Renal cortex interstitium (tissue), 15 donors: ENCODE measurements around the gene TYROBP. TPM values are rescaled to one million over a fixed set of nuclear protein-coding genes. Genes with fewer than 3 reads are reported as not detected.
"Not testable (repeated sequence)": the region's sequence is repeated elsewhere in the genome, so short reads cannot be mapped to it uniquely, and the experiment has no call there.

Experiments
- DNase-seq, 11 donors: peaks; one replicate each; pipeline ENCODE4 v3.0.0-alpha.2; 2013; ENCODE audit warnings: low read depth in 9 of 11, low spot score in 4 of 11; ENCODE audit errors: extremely low read depth in 1 of 11
- long read RNA-seq, 16 experiments: transcript quantifications; one replicate each; lab custom pipeline, GENCODE V29; 2026
- polyA plus RNA-seq, 3 donors: library from polyadenylated mRNA; unstranded; fragments of 120-200 nt; gene quantifications; one replicate each; pipeline ENCODE4 v1.2.1, GENCODE V29; 2013; ENCODE audit not compliant: insufficient read length in 3 of 3

The TYROBP gene
- polyA plus RNA-seq: 10 to 100 TPM in 2 of 3 donors, 1 to 10 TPM in 1; 9.0 to 14.3 (median 11.9) TPM
- long read RNA-seq, donor 1, partial matches to known transcripts: 0 of 6 reads
- long read RNA-seq, donor 1, other reads (novel, unspliced or antisense): 0 of 6 reads
- long read RNA-seq, donor 2, transcript TYROBP-201 (5 exons, 568 nt): major isoform, 11 of 15 reads
- long read RNA-seq, donor 2, partial matches to known transcripts: 0 of 15 reads
- long read RNA-seq, donor 2, other reads (novel, unspliced or antisense): 0 of 15 reads
- long read RNA-seq, donor 3, transcript TYROBP-201 (5 exons, 568 nt): major isoform, 9 of 13 reads
- long read RNA-seq, donor 3, partial matches to known transcripts: 0 of 13 reads
- long read RNA-seq, donor 3, other reads (novel, unspliced or antisense): 0 of 13 reads
- long read RNA-seq, donor 4, transcript TYROBP-201 (5 exons, 568 nt): major isoform, 6 of 9 reads
- long read RNA-seq, donor 4, partial matches to known transcripts: 0 of 9 reads
- long read RNA-seq, donor 4, other reads (novel, unspliced or antisense): 0 of 9 reads
- long read RNA-seq, donor 5, transcript TYROBP-201 (5 exons, 568 nt): major isoform, 8 of 14 reads
- long read RNA-seq, donor 5, partial matches to known transcripts: 0 of 14 reads
- long read RNA-seq, donor 5, other reads (novel, unspliced or antisense): 0 of 14 reads
- long read RNA-seq, donor 6, partial matches to known transcripts: 0 of 5 reads
- long read RNA-seq, donor 6, other reads (novel, unspliced or antisense): 0 of 5 reads
- long read RNA-seq, donor 7, transcript TYROBP-201 (5 exons, 568 nt): major isoform, 10 of 14 reads
- long read RNA-seq, donor 7, partial matches to known transcripts: 0 of 14 reads
- long read RNA-seq, donor 7, other reads (novel, unspliced or antisense): 0 of 14 reads
- long read RNA-seq, donor 8, transcript TYROBP-201 (5 exons, 568 nt): major isoform, 5 of 6 reads
- long read RNA-seq, donor 8, partial matches to known transcripts: 0 of 6 reads
- long read RNA-seq, donor 8, other reads (novel, unspliced or antisense): 0 of 6 reads
- long read RNA-seq, donor 9, partial matches to known transcripts: 0 of 4 reads
- long read RNA-seq, donor 9, other reads (novel, unspliced or antisense): 0 of 4 reads
- long read RNA-seq, donor 10, transcript TYROBP-201 (5 exons, 568 nt): major isoform, 7 of 10 reads
- long read RNA-seq, donor 10, partial matches to known transcripts: 0 of 10 reads
- long read RNA-seq, donor 10, other reads (novel, unspliced or antisense): 0 of 10 reads
- long read RNA-seq, donor 11, partial matches to known transcripts: 0 of 6 reads
- long read RNA-seq, donor 11, other reads (novel, unspliced or antisense): 0 of 6 reads
- long read RNA-seq, donor 12, transcript TYROBP-201 (5 exons, 568 nt): major isoform, 5 of 6 reads
- long read RNA-seq, donor 12, partial matches to known transcripts: 0 of 6 reads
- long read RNA-seq, donor 12, other reads (novel, unspliced or antisense): 0 of 6 reads
- long read RNA-seq, donor 13, transcript TYROBP-201 (5 exons, 568 nt): major isoform, 9 of 12 reads
- long read RNA-seq, donor 13, partial matches to known transcripts: 0 of 12 reads
- long read RNA-seq, donor 13, other reads (novel, unspliced or antisense): 0 of 12 reads
- long read RNA-seq, donor 14, partial matches to known transcripts: 0 of 6 reads
- long read RNA-seq, donor 14, other reads (novel, unspliced or antisense): 0 of 6 reads
- long read RNA-seq, donor 15, partial matches to known transcripts: 0 of 3 reads
- long read RNA-seq, donor 15, other reads (novel, unspliced or antisense): 0 of 3 reads
- long read RNA-seq, donor 16, transcript TYROBP-201 (5 exons, 568 nt): major isoform, 17 of 21 reads
- long read RNA-seq, donor 16, partial matches to known transcripts: 0 of 21 reads
- long read RNA-seq, donor 16, other reads (novel, unspliced or antisense): 0 of 21 reads

DNA sequence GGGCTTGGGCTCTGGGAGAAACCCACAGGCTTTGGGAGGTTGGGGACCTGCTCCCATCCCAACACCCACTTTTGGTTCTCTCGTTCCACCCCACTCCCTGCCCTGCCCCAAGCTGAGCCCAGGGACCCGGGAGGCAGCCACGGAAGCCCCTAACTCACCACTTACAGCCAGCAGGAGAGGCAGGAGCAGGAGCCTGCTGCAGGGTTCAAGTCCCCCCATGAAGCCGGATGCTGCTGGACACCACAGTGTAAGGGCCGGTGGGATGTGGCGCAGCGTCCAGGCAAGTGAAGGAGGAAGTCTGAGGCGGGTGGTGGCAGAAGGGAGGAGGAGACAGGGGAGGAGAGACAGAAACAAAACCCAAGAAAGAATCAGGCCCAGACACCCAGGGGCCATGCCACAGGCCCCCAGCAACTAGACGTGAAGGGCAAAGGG is at the start of gene TYROBP:
Gene TYROBP, minus strand, starts transcription at position 286 of the 432 bp plus-strand sequence. Its CDS starts 67 bp downstream, at position 219.
- no peak for DNase-seq

DNA sequence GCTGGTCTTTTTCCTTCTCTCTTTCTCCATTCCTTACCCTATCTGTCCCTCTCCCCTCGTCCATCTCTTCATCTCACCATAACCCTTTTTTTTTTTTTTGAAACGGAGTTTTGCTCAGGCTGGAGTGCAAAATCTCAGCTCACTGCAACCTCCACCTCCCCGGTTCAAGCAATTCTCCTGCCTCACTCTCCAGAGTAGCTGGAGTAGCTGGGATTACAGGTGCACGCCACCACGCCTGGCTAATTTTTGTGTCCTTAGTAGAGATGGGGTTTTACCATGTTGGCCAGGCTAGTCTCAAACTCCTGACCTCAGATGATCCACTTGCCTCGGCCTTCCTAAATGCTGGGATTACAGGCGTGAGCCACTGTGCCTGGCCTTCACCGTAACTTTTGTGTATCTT is 49.3 kb upstream of the TYROBP start:
- DNase-seq: not testable (repeated sequence)

DNA sequence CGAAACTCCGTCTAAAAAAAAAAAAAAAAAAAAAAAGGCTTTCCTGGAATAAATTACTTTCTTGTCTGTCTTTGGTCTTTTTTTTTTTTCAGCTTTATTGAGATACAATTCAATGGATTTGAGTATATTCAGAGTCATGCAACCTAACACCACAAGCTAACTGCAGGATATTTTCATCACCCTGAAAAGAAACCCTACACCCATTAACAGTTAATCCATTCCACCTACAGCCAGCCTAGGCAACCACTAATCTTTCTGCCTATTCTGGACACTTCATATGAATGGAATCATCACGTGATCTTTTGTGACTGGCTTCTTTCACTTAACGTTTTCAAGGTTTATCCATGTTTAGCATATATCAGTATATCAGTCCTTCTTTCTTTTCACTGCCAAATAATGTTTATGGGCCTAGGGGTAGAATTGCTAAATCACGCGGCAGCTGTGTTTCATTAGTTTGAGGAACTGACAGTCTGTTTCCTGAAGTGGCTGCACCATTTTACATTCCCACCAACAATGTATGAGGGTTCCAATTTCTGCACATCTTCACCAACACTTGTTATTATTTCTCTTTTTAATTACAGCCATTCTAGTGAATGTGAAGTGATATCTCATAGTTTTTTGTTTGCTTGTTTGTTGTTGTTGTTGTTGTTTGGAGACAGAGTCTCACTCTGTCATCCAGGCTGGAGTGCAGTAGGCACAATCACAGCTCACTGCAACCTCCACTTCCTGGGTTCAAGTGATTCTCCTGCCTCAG is 48.0 kb upstream of the TYROBP start:
- DNase-seq: no peak

DNA sequence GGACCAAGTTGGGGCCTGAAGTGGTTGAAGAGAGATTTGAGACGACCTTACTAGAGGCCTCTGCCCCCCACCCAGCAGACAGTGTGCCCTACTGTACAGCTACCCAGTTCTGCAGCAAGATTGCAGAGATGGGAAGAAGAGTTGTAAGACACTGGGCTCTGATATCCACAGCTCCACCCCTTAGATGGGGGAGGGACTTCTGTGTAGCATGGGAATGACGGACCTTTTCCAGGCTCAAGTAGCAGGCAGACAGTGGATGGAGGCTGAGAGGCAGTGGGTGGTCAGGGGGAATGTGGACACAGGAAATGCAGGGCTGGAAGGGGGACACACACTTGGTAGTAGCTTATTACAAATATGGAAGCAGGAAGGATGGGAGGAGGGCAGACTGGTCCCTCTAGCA is 41.0 kb upstream of the TYROBP start:
- DNase-seq: no peak

DNA sequence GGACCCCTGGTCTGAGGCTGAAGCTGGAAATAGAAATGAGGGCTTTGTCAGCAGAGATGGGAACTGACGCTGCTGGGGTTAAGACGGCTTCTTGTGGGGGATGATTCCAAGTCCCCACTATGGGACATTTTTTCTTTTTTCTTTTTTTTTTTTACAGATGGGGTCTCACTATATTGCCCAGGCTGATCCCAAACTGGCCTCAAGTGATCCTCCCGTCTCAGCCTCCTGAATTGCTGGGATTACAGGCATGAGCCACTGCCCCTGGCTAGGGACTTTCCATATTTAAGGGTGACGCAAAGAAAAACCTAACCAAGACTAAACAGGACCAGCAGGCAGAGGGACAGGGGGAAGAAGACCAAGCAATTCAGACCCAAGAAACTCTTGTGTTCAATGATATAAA is 38.1 kb upstream of the TYROBP start:
- DNase-seq: no peak

DNA sequence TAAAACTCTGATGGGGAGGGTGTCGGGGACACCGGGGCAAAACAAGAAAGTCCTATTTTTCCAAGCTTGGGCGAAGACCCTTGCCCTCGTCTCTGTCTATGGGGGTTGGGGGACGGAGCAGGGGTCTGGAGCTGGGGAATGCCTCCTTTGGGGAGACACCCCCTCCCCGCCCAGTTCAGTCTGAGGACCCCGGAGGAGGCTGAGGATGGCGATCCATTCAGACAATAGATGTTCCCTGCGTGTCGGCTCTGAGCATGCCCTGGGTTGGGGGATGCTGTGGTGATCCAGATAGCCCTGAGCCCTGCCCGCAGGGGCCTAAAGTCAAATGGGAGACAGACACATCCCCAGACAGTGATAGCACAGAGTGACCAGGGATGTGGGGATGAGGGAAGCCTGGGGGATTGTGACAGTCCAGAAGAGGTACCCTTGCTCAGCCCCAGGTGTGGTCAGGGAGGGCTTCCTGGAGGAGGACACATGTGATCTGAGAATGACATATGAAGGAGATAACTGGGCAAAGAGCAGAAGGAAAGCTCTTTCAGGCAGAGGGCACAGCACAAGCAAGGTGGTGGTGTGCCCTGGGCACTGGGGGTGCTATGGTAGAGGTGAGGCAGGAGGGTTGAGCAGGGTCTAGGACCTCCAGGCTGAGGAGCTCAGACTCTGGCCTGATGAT is 37.2 kb upstream of the TYROBP start:
- DNase-seq: no peak

DNA sequence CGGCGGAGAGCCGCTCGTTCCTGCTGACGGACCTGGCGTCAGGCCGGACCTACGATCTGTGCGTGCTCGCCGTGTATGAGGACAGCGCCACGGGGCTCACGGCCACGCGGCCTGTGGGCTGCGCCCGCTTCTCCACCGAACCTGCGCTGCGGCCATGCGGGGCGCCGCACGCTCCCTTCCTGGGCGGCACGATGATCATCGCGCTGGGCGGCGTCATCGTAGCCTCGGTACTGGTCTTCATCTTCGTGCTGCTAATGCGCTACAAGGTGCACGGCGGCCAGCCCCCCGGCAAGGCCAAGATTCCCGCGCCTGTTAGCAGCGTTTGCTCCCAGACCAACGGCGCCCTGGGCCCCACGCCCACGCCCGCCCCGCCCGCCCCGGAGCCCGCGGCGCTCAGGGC is 36.5 kb upstream of the TYROBP start:
- DNase-seq: no peak

DNA sequence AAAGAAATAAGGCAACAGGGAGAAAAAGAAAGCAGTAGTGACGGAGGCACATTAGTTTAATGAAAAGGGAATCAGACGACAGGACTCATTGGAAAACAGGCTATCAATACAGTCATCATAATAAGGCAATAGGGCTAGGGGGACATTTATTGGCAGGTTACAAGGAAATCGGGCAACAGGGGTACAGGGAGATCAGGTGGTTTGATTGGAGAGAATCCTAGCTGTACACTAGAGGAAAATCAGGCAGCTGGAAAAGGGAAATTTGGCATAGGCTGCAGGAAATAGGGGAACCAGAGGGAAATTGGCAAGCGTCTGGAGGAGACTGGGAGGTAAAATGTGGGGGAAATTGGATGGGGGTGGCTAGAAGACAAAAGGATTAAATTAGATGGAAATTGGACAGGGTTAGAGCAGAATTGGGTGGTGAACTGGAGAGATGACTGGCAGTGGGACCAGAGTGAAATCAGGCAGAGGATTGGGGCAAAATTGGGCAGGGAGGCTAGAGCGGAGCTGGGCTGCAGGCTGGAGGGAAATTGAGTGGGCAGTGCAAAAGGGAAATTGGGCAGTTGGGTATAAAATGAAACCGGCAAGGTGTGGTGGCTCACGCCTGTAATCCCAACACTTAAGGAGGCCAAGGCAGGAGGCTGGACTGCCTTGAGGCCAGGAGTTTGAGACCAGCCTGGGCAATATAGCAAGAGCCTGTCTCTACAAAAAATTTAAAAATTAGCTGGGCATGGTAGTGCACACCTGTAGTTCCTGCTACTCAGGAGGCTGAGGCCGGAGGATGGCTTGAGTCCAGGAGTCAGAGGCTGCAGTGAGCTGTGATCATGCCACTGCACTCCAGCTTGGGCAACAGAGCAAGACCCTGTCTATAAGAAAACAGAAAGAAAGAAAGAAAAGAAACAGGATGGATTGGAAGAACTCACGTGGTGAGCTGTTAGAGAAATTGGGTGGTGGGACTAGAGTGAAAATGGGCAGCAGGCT is 35.5 kb upstream of the TYROBP start:
- DNase-seq: no peak

DNA sequence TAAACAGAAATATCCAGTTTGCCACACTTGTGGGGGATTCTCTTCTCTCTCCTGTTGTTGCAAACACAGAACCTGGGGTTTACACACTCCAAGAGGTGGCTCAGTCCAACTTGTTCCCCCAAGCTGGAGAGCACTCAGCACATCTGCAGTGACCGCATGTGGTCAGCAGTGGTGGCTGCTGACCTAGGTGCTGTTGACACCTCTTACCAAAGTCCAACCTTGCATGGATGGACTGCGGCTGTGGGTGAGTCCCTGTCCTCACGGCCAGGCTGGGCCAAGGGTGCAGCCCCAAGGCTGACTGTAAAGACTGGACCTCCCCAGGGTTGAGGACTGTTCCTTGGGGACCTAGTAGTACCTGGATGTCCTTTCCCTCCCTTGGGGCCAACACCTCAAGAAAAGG is 34.1 kb upstream of the TYROBP start:
- no peak for DNase-seq

DNA sequence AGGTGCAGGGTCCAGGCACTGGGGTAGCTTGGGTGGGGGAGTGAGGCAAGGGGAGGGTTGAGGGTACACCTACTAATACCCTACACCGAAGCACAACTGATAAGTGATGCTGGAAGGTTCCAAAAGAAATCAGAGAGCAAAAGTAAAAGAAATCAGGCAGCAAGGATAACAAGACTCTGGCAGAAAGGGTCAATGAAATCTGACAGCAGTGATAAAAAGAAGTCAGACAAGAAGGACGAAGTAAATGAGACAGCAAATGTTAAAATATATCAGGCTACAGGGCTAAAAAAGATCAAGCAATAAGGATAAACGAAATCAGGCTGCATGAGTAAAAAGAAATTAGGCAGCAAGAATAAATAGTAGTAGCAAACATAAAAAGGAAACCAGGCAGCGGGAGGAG is 32.7 kb upstream of the TYROBP start:
- DNase-seq: no peak

DNA sequence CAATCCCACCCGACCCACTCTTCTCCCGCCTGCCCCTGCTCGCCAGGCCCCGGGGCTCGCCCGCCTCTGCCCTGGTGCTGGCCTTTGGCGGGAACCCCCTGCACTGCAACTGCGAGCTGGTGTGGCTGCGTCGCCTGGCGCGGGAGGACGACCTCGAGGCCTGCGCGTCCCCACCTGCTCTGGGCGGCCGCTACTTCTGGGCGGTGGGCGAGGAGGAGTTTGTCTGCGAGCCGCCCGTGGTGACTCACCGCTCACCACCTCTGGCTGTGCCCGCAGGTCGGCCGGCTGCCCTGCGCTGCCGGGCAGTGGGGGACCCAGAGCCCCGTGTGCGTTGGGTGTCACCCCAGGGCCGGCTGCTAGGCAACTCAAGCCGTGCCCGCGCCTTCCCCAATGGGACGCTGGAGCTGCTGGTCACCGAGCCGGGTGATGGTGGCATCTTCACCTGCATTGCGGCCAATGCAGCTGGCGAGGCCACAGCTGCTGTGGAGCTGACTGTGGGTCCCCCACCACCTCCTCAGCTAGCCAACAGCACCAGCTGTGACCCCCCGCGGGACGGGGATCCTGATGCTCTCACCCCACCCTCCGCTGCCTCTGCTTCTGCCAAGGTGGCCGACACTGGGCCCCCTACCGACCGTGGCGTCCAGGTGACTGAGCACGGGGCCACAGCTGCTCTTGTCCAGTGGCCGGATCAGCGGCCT is 32.1 kb upstream of the TYROBP start:
- no peak for DNase-seq

DNA sequence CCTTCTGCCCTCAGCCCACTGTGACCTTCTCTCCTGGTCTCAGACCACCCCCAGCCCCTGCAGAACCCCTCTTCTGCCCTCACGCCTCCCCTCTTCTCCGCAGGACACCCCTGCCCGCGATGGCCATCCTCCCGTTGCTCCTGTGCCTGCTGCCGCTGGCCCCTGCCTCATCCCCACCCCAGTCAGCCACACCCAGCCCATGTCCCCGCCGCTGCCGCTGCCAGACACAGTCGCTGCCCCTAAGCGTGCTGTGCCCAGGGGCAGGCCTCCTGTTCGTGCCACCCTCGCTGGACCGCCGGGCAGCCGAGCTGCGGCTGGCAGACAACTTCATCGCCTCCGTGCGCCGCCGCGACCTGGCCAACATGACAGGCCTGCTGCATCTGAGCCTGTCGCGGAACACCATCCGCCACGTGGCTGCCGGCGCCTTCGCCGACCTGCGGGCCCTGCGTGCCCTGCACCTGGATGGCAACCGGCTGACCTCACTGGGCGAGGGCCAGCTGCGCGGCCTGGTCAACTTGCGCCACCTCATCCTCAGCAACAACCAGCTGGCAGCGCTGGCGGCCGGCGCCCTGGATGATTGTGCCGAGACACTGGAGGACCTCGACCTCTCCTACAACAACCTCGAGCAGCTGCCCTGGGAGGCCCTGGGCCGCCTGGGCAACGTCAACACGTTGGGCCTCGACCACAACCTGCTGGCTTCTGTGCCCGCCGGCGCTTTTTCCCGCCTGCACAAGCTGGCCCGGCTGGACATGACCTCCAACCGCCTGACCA is 31.4 kb upstream of the TYROBP start:
- DNase-seq: no peak

DNA sequence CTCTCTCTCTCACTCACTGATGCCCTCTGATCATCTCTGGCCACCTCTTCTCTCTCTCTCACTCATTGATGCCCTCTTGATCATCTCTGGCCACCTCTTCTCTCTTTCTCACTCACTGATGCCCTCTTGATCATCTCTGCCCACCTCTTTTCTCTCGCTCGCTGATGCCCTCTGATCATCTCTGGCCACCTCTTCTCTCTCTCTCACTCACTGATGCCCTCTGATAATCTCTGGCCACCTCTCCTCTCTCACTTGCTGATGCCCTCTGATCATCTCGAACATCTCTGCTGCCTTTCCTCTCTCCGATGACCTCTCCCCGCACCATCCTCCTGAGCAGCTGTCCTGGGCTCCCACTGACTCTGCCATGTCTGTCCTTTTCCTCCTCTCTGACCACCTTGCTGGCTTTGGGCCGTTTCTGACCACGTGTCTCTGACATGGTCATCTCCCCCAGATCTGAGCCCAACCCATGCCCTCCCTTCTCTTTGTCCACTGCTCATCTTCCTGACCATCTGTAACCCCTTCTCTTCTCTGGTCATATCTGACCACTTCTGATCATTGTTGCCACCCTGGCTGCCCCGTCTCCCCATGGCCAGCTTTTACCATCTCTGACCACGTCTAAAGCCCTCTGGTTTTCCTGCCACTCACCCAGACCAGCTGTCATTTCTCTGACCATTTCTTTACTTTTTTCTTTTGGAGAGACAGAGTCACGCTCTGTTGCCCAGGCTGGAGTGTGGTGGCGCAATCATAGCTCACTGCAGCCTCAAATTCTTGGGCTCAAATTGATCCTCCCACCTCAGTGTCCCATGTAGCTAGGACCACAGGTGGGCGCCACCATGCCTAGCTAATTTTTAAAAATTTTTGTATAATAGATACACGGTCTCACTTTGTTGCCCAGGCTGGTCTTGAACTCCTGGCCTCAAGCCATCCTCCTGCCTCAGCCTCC is 30.5 kb upstream of the TYROBP start:
- DNase-seq: no peak
